ENCODE data around the gene MCC. TPM values are rescaled to one million over a fixed set of nuclear protein-coding genes. Genes with fewer than 3 reads are reported as not detected.

MCC gene
- total and polyA plus RNA-seq, 4 donors = 9.0 to 47.3 (median 14.7) TPM

DNA sequence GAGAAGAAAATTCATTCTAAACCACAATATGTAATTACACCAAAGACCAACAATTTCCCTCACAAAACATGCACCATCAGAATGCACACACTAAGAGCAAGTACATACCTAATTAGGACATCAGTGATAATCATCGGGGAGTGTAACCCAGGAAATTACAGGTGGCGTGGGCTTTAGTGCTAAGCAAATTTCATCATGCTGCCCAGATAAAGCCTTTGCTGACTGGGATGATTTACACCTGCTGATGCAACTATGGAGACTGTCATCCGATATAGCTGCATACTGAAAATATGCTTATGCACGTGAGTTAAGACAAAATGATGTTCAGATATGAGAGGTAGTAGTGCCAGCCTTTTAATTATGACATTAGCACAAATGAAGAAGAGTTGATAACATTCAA lies 388.4 kb downstream of the MCC start (continued):
- TF ChIP-seq MAX (IDR thresholded peaks at IDR 0.05) (no peak), EGR1 (IDR thresholded peaks at IDR 0.05; ENCODE audit: low read depth in 2 of 2) (no peak), TAF1 (conservative IDR thresholded peaks at IDR 0.05) (no peak), CTCF (IDR thresholded peaks at IDR 0.05; ENCODE audit: low read depth, low read length, missing input control) (no peak)

GRCh38 chr5:113098378-113098777 lies 389.9 kb downstream of the MCC start:
- no peak for DNase-seq (ENCODE audit: low spot score)
- no peak overlapping the region for H3K9ac ChIP-seq (ENCODE audit: low read depth in 1 of 2, low read length in 2 of 2)
- no peak overlapping the region for H3K4me3 ChIP-seq (ENCODE audit: low read depth in 1 of 3, low read length in 3 of 3)
- no peak for TF ChIP-seq HNF4G (IDR thresholded peaks at IDR 0.05)
- TF ChIP-seq, protein P1, sequence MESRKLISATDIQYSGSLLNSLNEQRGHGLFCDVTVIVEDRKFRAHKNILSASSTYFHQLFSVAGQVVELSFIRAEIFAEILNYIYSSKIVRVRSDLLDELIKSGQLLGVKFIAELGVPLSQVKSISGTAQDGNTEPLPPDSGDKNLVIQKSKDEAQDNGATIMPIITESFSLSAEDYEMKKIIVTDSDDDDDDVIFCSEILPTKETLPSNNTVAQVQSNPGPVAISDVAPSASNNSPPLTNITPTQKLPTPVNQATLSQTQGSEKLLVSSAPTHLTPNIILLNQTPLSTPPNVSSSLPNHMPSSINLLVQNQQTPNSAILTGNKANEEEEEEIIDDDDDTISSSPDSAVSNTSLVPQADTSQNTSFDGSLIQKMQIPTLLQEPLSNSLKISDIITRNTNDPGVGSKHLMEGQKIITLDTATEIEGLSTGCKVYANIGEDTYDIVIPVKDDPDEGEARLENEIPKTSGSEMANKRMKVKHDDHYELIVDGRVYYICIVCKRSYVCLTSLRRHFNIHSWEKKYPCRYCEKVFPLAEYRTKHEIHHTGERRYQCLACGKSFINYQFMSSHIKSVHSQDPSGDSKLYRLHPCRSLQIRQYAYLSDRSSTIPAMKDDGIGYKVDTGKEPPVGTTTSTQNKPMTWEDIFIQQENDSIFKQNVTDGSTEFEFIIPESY (IDR thresholded peaks at IDR 0.05) = no peak
- no peak for TF ChIP-seq MAX (IDR thresholded peaks at IDR 0.05)
- TF ChIP-seq JUND (IDR thresholded peaks at IDR 0.05) = no peak
- TF ChIP-seq CTCF (IDR thresholded peaks at IDR 0.05; ENCODE audit: low read depth, low read length, missing input control) = no peak
- no peak for TF ChIP-seq RAD21 (IDR thresholded peaks at IDR 0.05)
- TF ChIP-seq YY1 (IDR thresholded peaks at IDR 0.05) = no peak
- no peak for TF ChIP-seq FOXA1 (IDR thresholded peaks at IDR 0.05)
- no peaks in the 10 kb centered on the region for H3K9me3 ChIP-seq (ENCODE audit: control insufficient read depth in 4 of 4, low read length in 3 of 4)
- peaks cover 0 to 34% (median 28%) of the 10 kb centered on the region in 4 donors for H3K36me3 ChIP-seq (ENCODE audit: control insufficient read depth in 4 of 4, insufficient read depth in 3 of 4, low read depth in 1 of 4, low read length in 3 of 4)
- no peaks in the 10 kb centered on the region for H3K4me1 ChIP-seq (ENCODE audit: control insufficient read depth in 4 of 4, insufficient read depth in 4 of 4, low read length in 3 of 4)
- H3K27ac ChIP-seq (ENCODE audit: low read depth in 1 of 2, low read length in 2 of 2) = no peak overlapping the region
- no peaks in the 10 kb centered on the region for H3K27me3 ChIP-seq (ENCODE audit: control insufficient read depth in 4 of 4, insufficient read depth in 4 of 4, low read length in 3 of 4)
- 70% methylated on average over 3 of the region's 3 CpGs for WGBS

DNA sequence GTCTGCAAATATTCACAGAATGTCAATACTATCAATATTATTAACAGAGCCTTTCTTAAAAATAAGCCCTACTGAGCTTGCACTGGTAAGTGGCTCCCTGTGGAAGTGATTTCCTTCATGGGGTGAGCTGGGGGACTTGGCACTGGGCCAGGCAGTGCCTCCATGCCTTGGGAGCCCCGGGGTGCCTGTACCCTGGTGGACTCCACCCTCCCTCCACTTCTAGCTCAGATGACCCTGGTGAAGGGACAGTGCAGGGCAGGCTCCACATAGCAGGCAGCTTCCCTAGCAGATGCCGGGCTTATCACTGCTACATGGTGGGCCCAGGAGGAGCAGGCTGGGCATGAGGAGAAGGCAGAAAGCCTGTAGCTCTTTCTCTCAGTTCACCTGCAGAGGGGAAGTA lies 392.4 kb downstream of the MCC start:
- 73% methylated on average over 2 of the region's 2 CpGs for WGBS
- Histone ChIP-seq H3K36me3 (ENCODE audit: control insufficient read depth in 4 of 4, insufficient read depth in 3 of 4, low read depth in 1 of 4, low read length in 3 of 4) (peaks cover 0 to 27% (median 21%) of the 10 kb centered on the region in 4 donors), H3K27me3 (ENCODE audit: control insufficient read depth in 4 of 4, insufficient read depth in 4 of 4, low read length in 3 of 4) (no peaks in the 10 kb centered on the region), H3K9ac (ENCODE audit: low read depth in 1 of 2, low read length in 2 of 2) (no peak overlapping the region), H3K9me3 (ENCODE audit: control insufficient read depth in 4 of 4, low read length in 3 of 4) (no peaks in the 10 kb centered on the region), H3K27ac (ENCODE audit: low read depth in 1 of 2, low read length in 2 of 2) (no peak overlapping the region), H3K4me3 (ENCODE audit: low read depth in 1 of 3, low read length in 3 of 3) (no peak overlapping the region), H3K4me1 (ENCODE audit: control insufficient read depth in 4 of 4, insufficient read depth in 4 of 4, low read length in 3 of 4) (peaks cover 1 to 8% (median 4%) of the 10 kb centered on the region in 4 donors)
- DNase-seq (ENCODE audit: low spot score) = no peak
- no peak for TF ChIP-seq RXRA (IDR thresholded peaks at IDR 0.05)
- no peak for TF ChIP-seq SP1 (IDR thresholded peaks at IDR 0.05)
- no peak for TF ChIP-seq JUND (IDR thresholded peaks at IDR 0.05)
- TF ChIP-seq YY1 (IDR thresholded peaks at IDR 0.05) = no peak
- no peak for TF ChIP-seq CTCF (IDR thresholded peaks at IDR 0.05; ENCODE audit: low read depth, low read length, missing input control)
- TF ChIP-seq, protein P2, sequence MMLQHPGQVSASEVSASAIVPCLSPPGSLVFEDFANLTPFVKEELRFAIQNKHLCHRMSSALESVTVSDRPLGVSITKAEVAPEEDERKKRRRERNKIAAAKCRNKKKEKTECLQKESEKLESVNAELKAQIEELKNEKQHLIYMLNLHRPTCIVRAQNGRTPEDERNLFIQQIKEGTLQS (IDR thresholded peaks at IDR 0.05) = no peak
- TF ChIP-seq MAX (IDR thresholded peaks at IDR 0.05) = no peak
- TF ChIP-seq FOXA2 (IDR thresholded peaks at IDR 0.05) = no peak
- TF ChIP-seq, protein P1 (IDR thresholded peaks at IDR 0.05) = no peak
- TF ChIP-seq FOXA1 (IDR thresholded peaks at IDR 0.05) = no peak
- TF ChIP-seq EGR1 (IDR thresholded peaks at IDR 0.05; ENCODE audit: low read depth in 2 of 2) = no peak
- TF ChIP-seq TAF1 (conservative IDR thresholded peaks at IDR 0.05) = no peak
- no peak for TF ChIP-seq HNF4A (conservative IDR thresholded peaks at IDR 0.05)

Data from liver (tissue), 9 donors.